SJSA1 (cell line): Measurements from ENCODE around the gene PCNX3. TPM values are rescaled to one million over a fixed set of nuclear protein-coding genes. Genes with fewer than 3 reads are reported as not detected.
"Not testable (repeated sequence)": the region's sequence is repeated elsewhere in the genome, so short reads cannot be mapped to it uniquely, and the experiment has no call there.

ENCODE experiments used
- DNase-seq, 2 experiments: peaks; one replicate each; pipeline ENCODE4 v3.0.0-alpha.2; 2015 to 2020; ENCODE audit warnings: low spot score in 2 of 2, low read depth in 1 of 2
- H3K27ac ChIP-seq: fragments of 250-450 bp; sonication (Bioruptor Pico); 2 replicates; pipeline ENCODE4 v1.5.1; 2020; ENCODE audit warnings: mild to moderate bottlenecking, moderate library complexity
- H3K27me3 ChIP-seq: fragments of 250-450 bp; sonication (Bioruptor Pico); replicated peaks from 2 replicates; pipeline ENCODE4 v1.5.1; 2020; ENCODE audit warnings: mild to moderate bottlenecking, moderate library complexity
- H3K36me3 ChIP-seq: fragments of 250-450 bp; sonication (Bioruptor Pico); 2 replicates; pipeline ENCODE4 v1.5.1; 2020; ENCODE audit warnings: mild to moderate bottlenecking
- H3K4me1 ChIP-seq: fragments of 250-450 bp; sonication (Bioruptor Pico); replicated peaks from 2 replicates; pipeline ENCODE4 v1.6.1; 2021; ENCODE audit warnings: mild to moderate bottlenecking
- H3K4me3 ChIP-seq: fragments of 250-450 bp; sonication (Bioruptor Pico); 2 replicates; pipeline ENCODE4 v1.5.1; 2020; ENCODE audit warnings: mild to moderate bottlenecking
- H3K9me3 ChIP-seq: fragments of 250-450 bp; sonication (Bioruptor Pico); replicated peaks from 2 replicates; pipeline ENCODE4 v1.5.1; 2020; ENCODE audit warnings: mild to moderate bottlenecking
- total RNA-seq: library from RNA; depleted of rRNA; stranded (reverse); fragments of >200 nt; shearing (Covaris generic); gene quantifications from 2 replicates; pipeline ENCODE4 v1.2.3, GENCODE V29; 2014

PCNX3 gene
- total RNA-seq, 1 experiment from 2014 or later: 39.7 TPM

DNA sequence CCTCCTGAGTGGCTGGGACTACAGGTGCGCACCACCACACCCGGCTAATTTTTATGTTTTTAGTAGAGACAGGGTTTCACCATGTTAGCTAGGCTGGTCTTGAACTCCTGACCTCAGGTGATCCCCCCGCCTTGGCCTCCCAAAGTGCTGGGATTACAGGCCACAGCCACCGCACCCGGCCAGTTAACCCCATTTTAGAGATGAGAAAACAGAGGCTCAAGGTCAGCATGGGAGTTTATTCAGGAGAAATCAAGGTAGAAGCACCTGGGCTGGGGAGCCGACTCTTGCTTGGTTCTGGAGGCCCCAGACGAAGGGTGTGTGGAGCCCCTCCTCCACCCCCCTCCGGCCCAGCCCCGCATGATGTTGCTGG, 23.6 kb downstream of the PCNX3 start:
- H3K4me1 ChIP-seq: peaks cover 21% of the 10 kb centered on the region
- not testable (repeated sequence) for H3K27ac ChIP-seq, H3K27me3 ChIP-seq, DNase-seq, H3K9me3 ChIP-seq, H3K4me3 ChIP-seq
- H3K36me3 ChIP-seq: peaks cover 81% of the 10 kb centered on the region

DNA sequence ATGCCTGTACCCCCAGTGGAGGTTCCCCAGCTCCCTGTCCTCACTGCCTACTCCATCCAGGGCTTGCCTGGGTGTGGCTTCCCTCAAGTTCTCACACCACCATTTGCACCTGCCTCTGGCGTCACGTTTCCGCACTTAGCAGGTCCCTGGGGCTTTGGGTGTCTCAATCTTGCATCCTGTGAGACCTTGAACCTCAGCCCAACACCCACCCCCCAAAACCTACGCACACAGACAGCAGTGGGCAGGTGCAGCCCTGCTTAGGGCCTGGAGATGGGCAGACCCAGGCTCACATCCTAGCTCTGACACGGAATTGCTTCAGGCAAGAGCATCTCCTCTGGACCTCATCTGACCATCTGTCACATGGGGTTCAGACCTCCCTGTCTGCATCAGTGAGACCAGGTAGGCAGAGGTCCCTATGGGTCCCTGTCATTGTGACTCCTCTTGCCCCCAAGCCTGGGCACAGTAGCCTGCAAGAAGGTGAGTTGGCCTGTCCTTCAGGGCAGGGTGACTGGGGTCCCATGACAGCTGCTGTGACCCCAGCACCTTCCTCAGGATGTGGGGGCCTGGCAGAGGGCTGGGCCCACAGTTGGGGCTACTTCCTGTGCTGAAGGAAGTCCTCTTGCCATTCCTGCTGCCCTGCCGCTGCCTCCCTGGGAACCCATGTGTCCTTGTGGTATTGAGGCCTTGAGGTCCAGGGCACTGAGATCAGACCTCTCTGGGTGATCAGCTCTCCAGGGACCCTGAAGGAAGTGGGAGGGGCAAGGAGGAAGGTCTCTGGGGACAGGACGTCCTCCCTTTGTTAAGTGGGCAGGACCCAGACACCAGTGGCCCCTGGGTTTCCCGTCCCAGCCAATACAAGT, 24.3 kb downstream of the PCNX3 start:
- H3K9me3 ChIP-seq: no peaks in the 10 kb centered on the region
- no peak overlapping the region for H3K4me3 ChIP-seq
- H3K4me1 ChIP-seq: peaks cover 21% of the 10 kb centered on the region
- no peak for DNase-seq
- H3K36me3 ChIP-seq: peaks cover 79% of the 10 kb centered on the region
- no peaks in the 10 kb centered on the region for H3K27me3 ChIP-seq
- H3K27ac ChIP-seq: no peak overlapping the region

GRCh38 chr11:65640483-65641296, 25.1 kb downstream of the PCNX3 start:
- no peak for DNase-seq
- H3K36me3 ChIP-seq: peaks cover 79% of the 10 kb centered on the region
- no peak overlapping the region for H3K27ac ChIP-seq
- H3K4me3 ChIP-seq: no peak overlapping the region
- H3K4me1 ChIP-seq: peaks cover 27% of the 10 kb centered on the region
- H3K9me3 ChIP-seq: no peaks in the 10 kb centered on the region
- no peaks in the 10 kb centered on the region for H3K27me3 ChIP-seq

GRCh38 chr11:65641297-65642013, 25.9 kb downstream of the PCNX3 start:
- peaks cover 27% of the 10 kb centered on the region for H3K4me1 ChIP-seq
- no peak overlapping the region for H3K27ac ChIP-seq
- H3K9me3 ChIP-seq: no peaks in the 10 kb centered on the region
- no peak for DNase-seq
- peaks cover 79% of the 10 kb centered on the region for H3K36me3 ChIP-seq
- H3K27me3 ChIP-seq: no peaks in the 10 kb centered on the region
- H3K4me3 ChIP-seq: no peak overlapping the region

DNA sequence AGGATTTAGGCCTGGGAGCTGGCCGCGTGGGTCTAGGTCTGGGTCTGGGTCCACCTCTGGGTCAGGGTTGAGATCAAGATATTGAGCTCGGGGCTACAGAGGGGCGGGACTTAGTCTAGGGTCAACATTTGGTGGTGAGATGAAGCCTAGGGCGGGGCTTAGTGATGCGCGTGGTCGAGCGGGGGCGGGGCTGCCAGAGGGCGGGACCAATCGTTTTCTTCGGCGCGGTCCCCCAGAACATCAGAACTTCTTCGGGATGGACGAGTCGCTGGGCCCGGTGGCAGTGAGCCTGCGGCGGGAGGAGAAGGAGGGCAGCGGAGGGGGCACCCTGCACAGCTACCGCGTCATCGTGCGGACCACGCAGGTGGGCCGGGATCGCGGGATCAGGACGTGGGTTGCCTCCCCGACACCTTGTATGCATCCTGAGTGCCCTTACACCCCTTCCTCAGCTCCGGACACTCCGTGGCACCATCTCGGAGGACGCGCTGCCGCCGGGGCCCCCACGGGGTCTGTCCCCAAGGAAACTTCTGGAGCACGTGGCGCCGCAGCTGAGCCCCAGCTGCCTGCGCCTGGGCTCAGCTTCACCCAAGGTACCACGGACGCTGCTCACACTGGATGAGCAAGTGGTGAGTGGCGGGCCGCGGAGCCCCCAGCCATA, 26.6 kb downstream of the PCNX3 start:
- no peak overlapping the region for H3K4me3 ChIP-seq
- H3K9me3 ChIP-seq: no peaks in the 10 kb centered on the region
- no peaks in the 10 kb centered on the region for H3K27me3 ChIP-seq
- H3K36me3 ChIP-seq: peaks cover 77% of the 10 kb centered on the region
- H3K27ac ChIP-seq: no peak overlapping the region
- H3K4me1 ChIP-seq: peaks cover 25% of the 10 kb centered on the region
- DNase-seq: no peak

GRCh38 chr11:65643971-65644370, 28.4 kb downstream of the PCNX3 start:
- no peak for DNase-seq
- no peak overlapping the region for H3K27ac ChIP-seq
- peaks cover 9% of the 10 kb centered on the region for H3K4me1 ChIP-seq
- no peaks in the 10 kb centered on the region for H3K9me3 ChIP-seq
- peaks cover 75% of the 10 kb centered on the region for H3K36me3 ChIP-seq
- H3K4me3 ChIP-seq: no peak overlapping the region
- H3K27me3 ChIP-seq: no peaks in the 10 kb centered on the region

DNA sequence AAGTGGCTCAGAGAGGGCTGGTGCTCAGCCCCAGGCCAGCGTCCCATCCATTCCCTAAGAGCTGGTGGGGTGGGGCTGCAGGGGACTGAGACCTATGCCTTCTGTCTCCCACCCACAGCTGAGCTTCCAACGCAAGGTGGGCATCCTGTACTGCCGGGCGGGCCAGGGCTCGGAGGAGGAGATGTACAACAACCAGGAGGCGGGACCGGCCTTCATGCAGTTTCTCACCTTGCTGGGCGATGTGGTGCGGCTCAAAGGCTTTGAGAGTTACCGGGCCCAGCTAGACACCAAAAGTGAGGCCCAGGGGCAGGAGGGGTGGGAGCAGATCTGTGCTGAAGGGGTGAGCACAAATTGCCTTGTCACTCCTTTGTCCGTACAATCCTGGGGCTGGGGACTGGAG, 29.3 kb downstream of the PCNX3 start:
- H3K4me3 ChIP-seq: no peak overlapping the region
- H3K9me3 ChIP-seq: no peaks in the 10 kb centered on the region
- no peak overlapping the region for H3K27ac ChIP-seq
- peaks cover 8% of the 10 kb centered on the region; the same call in 1 of the 2 replicates for H3K4me1 ChIP-seq
- peaks cover 78% of the 10 kb centered on the region for H3K36me3 ChIP-seq
- no peaks in the 10 kb centered on the region for H3K27me3 ChIP-seq
- no peak for DNase-seq

GRCh38 chr11:65645710-65646109, 30.1 kb downstream of the PCNX3 start:
- Histone ChIP-seq H3K4me3 (no peak overlapping the region), H3K36me3 (peaks cover 80% of the 10 kb centered on the region), H3K4me1 (peaks cover 8% of the 10 kb centered on the region; the same call in 1 of the 2 replicates), H3K27me3 (no peaks in the 10 kb centered on the region), H3K27ac (no peak overlapping the region), H3K9me3 (no peaks in the 10 kb centered on the region)
- DNase-seq: no peak

GRCh38 chr11:65646288-65646957, 30.8 kb downstream of the PCNX3 start:
- Histone ChIP-seq H3K4me3 (no peak overlapping the region), H3K9me3 (no peaks in the 10 kb centered on the region), H3K27me3 (no peaks in the 10 kb centered on the region), H3K4me1 (peaks cover 11% of the 10 kb centered on the region), H3K27ac (no peak overlapping the region), H3K36me3 (peaks cover 80% of the 10 kb centered on the region)
- DNase-seq: no peak

DNA sequence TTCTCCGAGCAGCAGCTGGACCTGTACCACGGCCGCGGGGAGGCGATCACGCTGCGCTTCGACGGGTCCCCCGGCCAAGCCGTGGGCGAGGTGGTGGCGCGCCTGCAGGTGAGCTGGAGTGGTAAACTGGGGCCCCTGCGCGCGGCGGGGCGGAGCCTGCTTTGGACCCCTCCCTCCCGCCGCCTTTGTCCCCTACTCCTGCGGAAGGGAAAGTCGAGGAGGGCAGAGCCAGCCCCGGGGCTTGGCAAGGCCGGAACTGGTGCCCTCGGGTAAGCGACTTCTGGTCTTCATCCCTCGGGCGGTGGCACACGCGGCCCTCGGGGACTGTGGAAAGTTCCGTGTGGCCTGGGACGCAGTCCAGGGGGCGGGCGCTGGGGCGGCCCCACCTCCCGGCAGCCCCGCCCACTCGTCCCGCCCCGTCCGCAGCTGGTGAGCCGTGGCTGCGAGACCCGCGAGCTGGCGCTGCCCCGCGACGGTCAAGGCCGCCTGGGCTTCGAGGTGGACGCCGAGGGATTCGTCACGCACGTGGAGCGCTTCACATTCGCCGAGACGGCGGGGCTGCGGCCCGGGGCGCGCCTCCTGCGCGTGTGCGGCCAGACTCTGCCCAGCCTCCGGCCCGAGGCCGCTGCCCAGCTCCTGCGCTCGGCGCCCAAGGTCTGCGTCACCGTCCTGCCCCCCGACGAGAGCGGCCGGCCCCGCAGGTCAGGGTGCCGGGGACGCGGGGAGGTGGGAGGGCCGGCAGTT, 31.6 kb downstream of the PCNX3 start:
- Histone ChIP-seq H3K4me1 (peaks cover 18% of the 10 kb centered on the region), H3K27ac (no peak overlapping the region), H3K9me3 (no peaks in the 10 kb centered on the region), H3K4me3 (no peak overlapping the region), H3K36me3 (peaks cover 77% of the 10 kb centered on the region), H3K27me3 (no peaks in the 10 kb centered on the region)
- DNase-seq: no peak

DNA sequence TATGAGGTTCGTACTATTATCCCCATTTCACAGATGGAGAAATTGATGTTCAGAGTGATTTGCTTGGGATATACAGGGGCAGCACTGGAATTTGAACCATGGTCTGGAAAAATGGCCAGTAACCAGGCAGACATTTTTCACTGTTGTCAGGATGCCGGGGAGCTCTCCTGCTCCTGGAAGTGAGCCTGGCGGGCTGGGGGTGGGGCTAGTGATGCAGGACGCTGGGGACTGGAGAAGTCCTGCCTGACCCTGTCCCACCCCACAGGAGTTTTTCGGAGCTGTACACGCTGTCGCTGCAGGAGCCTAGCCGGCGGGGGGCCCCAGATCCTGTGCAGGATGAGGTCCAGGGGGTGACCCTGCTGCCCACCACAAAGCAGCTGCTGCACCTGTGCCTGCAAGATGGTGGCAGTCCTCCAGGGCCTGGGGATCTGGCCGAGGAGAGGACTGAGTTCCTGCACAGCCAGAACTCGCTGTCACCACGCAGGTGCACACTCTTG, 33.5 kb downstream of the PCNX3 start:
- Histone ChIP-seq H3K4me3 (no peak overlapping the region), H3K4me1 (peaks cover 35% of the 10 kb centered on the region)
- no peak for DNase-seq

More for the DNA sequence above, 33.5 kb downstream of the PCNX3 start:
- H3K27me3 ChIP-seq: no peaks in the 10 kb centered on the region
- H3K9me3 ChIP-seq: no peaks in the 10 kb centered on the region
- peaks cover 71% of the 10 kb centered on the region for H3K36me3 ChIP-seq
- H3K27ac ChIP-seq: no peak overlapping the region
